GM10248 (cell line): ENCODE measurements around the gene SH3D19.
"Not testable (repeated sequence)": the region's sequence is repeated elsewhere in the genome, so short reads cannot be mapped to it uniquely, and the experiment has no call there.

Experiments
- CTCF ChIA-PET: fragments of 300-600 bp; sonication (Branson Sonifier 250); formaldehyde crosslinking; extraction: SDS; loops from one replicate; lab custom pipeline; 2021; ENCODE audit warnings: antibody characterized with exemption; lab: Yijun Ruan, JAX
- POLR2A ChIA-PET: fragments of 350-650 bp; sonication (Branson Sonifier 250); formaldehyde crosslinking; extraction: SDS; loops from one replicate; lab custom pipeline; 2020; ENCODE audit warnings: antibody characterized with exemption; lab: Yijun Ruan, JAX
- DNase-seq: peaks from one replicate; pipeline ENCODE4 v3.0.0; 2012; ENCODE audit errors: extremely low spot score
- CTCF ChIP-seq: IDR thresholded peaks from 2 replicates; pipeline ENCODE4 v1.5.1; 2012; ENCODE audit warnings: mild to moderate bottlenecking, low read depth; ENCODE audit errors: extremely low read depth, missing control alignments, control extremely low read depth

The SH3D19 gene

GRCh38 chr4:151242305-151242704, 83.1 kb downstream of the SH3D19 start:
- ChIA-PET CTCF (interaction anchor here (0.8 kb wide), 1 partner anchor 34 kb away, joined by 3 read pairs; the partner anchor contains the start of gene PRSS48), POLR2A (no interaction called here)
- no peak for DNase-seq
- TF ChIP-seq CTCF = no peak

DNA sequence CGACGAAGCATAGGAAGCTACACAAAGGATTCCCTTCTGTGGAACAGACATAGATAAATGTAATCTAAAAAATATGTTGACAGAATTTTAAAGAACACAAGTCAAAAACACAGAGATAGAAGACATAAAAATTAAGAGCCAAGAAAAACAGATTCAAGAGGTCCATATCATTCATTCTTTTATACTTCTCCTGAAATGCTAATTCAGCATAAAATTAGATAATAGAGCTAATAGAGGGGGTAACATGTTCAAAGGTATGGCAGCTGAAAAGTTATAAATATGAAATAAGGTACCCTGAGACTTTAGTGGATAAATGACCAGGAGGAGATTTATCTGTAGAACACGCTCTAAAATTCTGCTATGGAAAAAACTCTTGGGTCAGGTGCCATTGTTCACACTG, 85.8 kb downstream of the SH3D19 start:
- ChIA-PET POLR2A (no interaction called here), CTCF (no interaction called here)
- DNase-seq = no peak
- no peak for TF ChIP-seq CTCF

- ChIA-PET CTCF (no interaction called here), POLR2A (no interaction called here)
- DNase-seq = no peak
- TF ChIP-seq CTCF = no peak
These were observed 86.9 kb downstream of the SH3D19 start for GRCh38 chr4:151238477-151238876.

DNA sequence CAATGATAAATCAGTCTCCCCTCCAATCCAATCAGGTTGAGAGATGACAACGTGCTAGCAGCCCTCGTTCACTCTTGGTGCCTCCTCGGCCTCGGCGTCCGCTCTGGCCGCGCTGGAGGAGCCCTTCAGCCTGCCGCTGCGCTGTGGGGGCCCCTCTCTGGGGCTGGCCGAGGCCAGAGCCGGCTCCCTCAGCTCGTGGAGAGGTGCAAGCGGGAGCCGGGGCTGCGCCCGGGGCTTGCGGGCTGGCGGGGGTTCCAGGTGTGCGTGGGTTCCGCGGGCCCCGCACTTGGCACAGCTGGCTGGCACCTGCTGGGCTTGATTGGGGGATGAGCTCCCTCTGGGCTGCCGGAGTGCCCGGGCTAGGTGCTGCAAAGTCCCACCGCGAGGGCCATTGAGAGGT, 89.4 kb downstream of the SH3D19 start:
- no peak for DNase-seq
- no peak for TF ChIP-seq CTCF
- ChIA-PET POLR2A (no interaction called here), CTCF (interaction anchor here (1.4 to 1.8 kb wide), 3 partner anchors 10 to 40 kb away, joined by 3 to 6 read pairs (median 4); no protein-coding TSS in a partner anchor)

GRCh38 chr4:151235373-151235772, 90.0 kb downstream of the SH3D19 start:
- CTCF ChIA-PET = interaction anchor here (1.4 kb wide), 1 partner anchor 9 kb away, joined by 3 read pairs; no protein-coding TSS in a partner anchor
- POLR2A ChIA-PET, DNase-seq: not testable (repeated sequence)

DNA sequence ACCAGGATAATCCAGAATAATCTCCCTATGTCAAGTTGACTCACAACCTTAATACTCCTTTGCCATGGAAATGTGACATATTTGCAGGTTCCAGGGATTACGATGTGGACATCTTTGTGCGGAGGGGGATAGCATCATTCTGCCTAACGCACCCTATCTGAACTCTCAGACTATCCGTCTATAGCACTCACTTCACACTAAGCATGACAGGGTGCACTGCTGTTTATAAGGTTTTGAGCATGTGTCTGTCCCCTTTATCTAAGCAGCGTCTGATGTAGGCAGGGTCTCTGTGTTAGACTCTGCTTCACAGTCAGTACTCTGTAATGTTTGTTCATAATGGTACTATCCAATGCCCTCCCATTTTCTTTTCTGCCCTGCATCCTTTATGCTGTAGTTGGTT, 91.8 kb downstream of the SH3D19 start:
- POLR2A ChIA-PET = no interaction called here
- CTCF ChIA-PET = no interaction called here
- DNase-seq = no peak
- no peak for TF ChIP-seq CTCF

DNA sequence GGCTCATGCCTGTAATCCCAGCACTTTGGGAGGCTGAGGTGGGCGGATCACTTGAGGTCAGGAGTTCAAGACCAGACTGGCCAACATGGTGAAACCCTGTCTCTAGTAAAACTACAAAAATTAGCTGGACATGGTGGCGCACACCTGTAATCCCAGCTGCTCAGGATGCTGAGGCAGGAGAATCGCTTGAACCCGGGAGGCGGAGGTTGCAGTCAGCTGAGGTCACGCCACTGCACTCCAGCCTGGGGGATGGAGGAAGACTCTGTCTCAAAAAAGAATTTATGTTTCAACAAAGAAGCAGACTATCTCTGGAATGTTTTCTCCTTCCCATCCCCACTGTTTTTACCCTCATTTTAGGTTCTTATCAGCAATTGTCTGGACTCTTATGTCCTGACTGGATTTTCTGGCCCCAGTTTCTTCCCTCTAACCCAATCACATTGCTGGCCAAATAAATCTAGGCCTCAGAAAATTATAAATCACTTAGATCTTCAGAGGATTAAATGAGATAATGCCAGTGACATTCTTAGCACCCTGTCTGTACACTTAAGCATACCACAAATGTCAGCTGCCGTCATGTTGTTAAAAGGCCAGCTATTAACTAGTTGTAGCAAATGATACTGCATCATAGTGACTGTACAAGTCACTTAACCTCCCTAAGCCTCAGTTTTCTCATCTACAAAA, 93.3 kb downstream of the SH3D19 start:
- DNase-seq = no peak
- CTCF ChIA-PET = no interaction called here
- TF ChIP-seq CTCF = no peak
- POLR2A ChIA-PET = interaction anchor here (0.6 kb wide), 1 partner anchor 97 kb away, joined by 11 read pairs; no protein-coding TSS in a partner anchor
